ENCODE results near the gene MOGAT1.
"Not testable (repeated sequence)": the region's sequence is repeated elsewhere in the genome, so short reads cannot be mapped to it uniquely, and the experiment has no call there.

MOGAT1 gene

GRCh38 chr2:222752746-222753145 is 81.3 kb downstream of the MOGAT1 start:
- TF ChIP-seq CTCF (IDR thresholded peaks at IDR 0.05; ENCODE audit: low read depth, low read length), result no peak

GRCh38 chr2:222753251-222753824 is 81.9 kb downstream of the MOGAT1 start:
- TF ChIP-seq CTCF (IDR thresholded peaks at IDR 0.05; ENCODE audit: low read depth, low read length), result no peak
- H3K4me3 ChIP-seq (ENCODE audit: low read depth, low read length), result no peak overlapping the region

More at GRCh38 chr2:222752746-222753145, 81.3 kb downstream of the MOGAT1 start:
- no peak overlapping the region for H3K4me3 ChIP-seq (ENCODE audit: low read depth, low read length)

- TF ChIP-seq CTCF (IDR thresholded peaks at IDR 0.05; ENCODE audit: low read depth, low read length), result no peak
- no peak overlapping the region for H3K4me3 ChIP-seq (ENCODE audit: low read depth, low read length)
Measured at GRCh38 chr2:222754324-222754930, 83.0 kb downstream of the MOGAT1 start.

GRCh38 chr2:222755593-222755992 is 84.1 kb downstream of the MOGAT1 start:
- not testable (repeated sequence) for H3K4me3 ChIP-seq (ENCODE audit: low read depth, low read length)

- no peak overlapping the region for H3K4me3 ChIP-seq (ENCODE audit: low read depth, low read length)
- no peak for TF ChIP-seq CTCF (IDR thresholded peaks at IDR 0.05; ENCODE audit: low read depth, low read length)
Measured at GRCh38 chr2:222756362-222756831, 84.9 kb downstream of the MOGAT1 start.

- H3K4me3 ChIP-seq (ENCODE audit: low read depth, low read length), result no peak overlapping the region
- no peak for TF ChIP-seq CTCF (IDR thresholded peaks at IDR 0.05; ENCODE audit: low read depth, low read length)
Measured at GRCh38 chr2:222756951-222757650, 85.6 kb downstream of the MOGAT1 start.
